ENCODE measurements around the gene TPM4.
"Not testable (repeated sequence)": the region's sequence is repeated elsewhere in the genome, so short reads cannot be mapped to it uniquely, and the experiment has no call there.

The TPM4 gene

GRCh38 chr19:16099314-16099965 is 23.1 kb downstream of the TPM4 start:
- not testable (repeated sequence) for DNase-seq

GRCh38 chr19:16100524-16100923 is 24.2 kb downstream of the TPM4 start:
- no peak for DNase-seq

- DNase-seq, result no peak
These were observed 28.4 kb downstream of the TPM4 start for GRCh38 chr19:16104722-16105121.

GRCh38 chr19:16106121-16106520 is 29.8 kb downstream of the TPM4 start:
- no peak for DNase-seq

GRCh38 chr19:16111160-16111908 is 35.0 kb downstream of the TPM4 start, which contains the start of gene RAB8A:
Gene RAB8A (plus strand): TSS chr19:16111889. CDS start chr19:16111902, 13 bp downstream.
- peak; percentile 97 for DNase-seq

- DNase-seq, result no peak
These were observed 35.8 kb downstream of the TPM4 start for GRCh38 chr19:16111909-16112752.

- DNase-seq, result no peak
These were observed 36.5 kb downstream of the TPM4 start for GRCh38 chr19:16112778-16113177.

GRCh38 chr19:16113727-16114126 is 37.4 kb downstream of the TPM4 start:
- DNase-seq, result no peak

GRCh38 chr19:16115301-16116039 is 39.2 kb downstream of the TPM4 start:
- DNase-seq, result no peak

- no peak for DNase-seq
These were observed 39.8 kb downstream of the TPM4 start for GRCh38 chr19:16116067-16116466.

GRCh38 chr19:16117594-16118033 is 41.3 kb downstream of the TPM4 start:
- no peak for DNase-seq

GRCh38 chr19:16118489-16119033 is 42.3 kb downstream of the TPM4 start:
- DNase-seq, result no peak

- DNase-seq, result peak; percentile 20
These were observed 43.0 kb downstream of the TPM4 start for GRCh38 chr19:16119075-16119857.

- DNase-seq, result no peak
These were observed 44.8 kb downstream of the TPM4 start for GRCh38 chr19:16121141-16121540.

- no peak for DNase-seq
These were observed 45.7 kb downstream of the TPM4 start for GRCh38 chr19:16121967-16122366.

GRCh38 chr19:16124953-16125352 is 48.7 kb downstream of the TPM4 start:
- no peak for DNase-seq

GRCh38 chr19:16125737-16126495 is 49.6 kb downstream of the TPM4 start:
- no peak for DNase-seq

- no peak for DNase-seq
These were observed 50.8 kb downstream of the TPM4 start for GRCh38 chr19:16127080-16127479.

GRCh38 chr19:16127776-16128371 is 51.6 kb downstream of the TPM4 start:
- no peak for DNase-seq

- DNase-seq, result no peak
These were observed 55.4 kb downstream of the TPM4 start for GRCh38 chr19:16131648-16132047.

Measured in CD4-positive, alpha-beta T cell treated with Interleukin-17A for 4 hours (primary cell).